ENCODE results near the gene DHPS. TPM values are rescaled to one million over a fixed set of nuclear protein-coding genes. Genes with fewer than 3 reads are reported as not detected.
"Not testable (repeated sequence)": the region's sequence is repeated elsewhere in the genome, so short reads cannot be mapped to it uniquely, and the experiment has no call there.

The DHPS gene
- total RNA-seq, 1 donor from 2014 or later: 52.9 TPM

DNA sequence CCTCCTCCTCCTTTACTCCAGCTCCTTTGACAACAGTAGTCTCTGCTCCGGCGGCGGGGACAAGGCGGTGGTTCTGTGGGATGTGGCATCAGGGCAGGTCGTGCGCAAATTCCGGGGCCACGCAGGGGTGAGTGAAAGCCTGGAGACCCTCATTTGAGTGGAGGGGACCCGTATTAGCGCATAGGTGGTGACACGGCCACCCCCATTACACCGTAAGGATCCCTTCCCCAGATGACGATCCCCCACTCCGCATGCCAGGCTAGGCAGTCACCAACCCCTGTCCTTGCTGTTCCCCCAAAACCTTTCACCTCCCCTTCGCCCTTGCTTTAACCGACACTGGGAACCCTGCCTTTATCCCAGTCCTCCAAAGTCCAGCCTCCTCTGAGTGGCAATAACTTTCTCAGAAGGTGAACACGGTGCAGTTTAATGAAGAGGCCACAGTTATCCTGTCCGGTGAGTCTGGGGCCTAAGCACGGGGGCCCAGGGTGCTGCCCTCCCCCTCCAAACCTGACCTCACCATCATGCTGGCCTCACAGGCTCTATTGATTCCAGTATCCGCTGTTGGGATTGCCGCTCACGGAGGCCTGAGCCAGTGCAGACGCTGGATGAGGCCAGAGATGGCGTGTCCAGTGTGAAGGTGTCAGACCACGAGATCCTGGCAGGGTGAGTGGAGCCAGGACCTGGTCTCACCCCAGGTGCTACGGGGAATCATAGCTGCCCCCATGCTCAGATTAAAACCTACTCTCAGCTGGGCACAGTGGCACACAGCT lies 11.3 kb downstream of the DHPS start:
- no peak for DNase-seq

DNA sequence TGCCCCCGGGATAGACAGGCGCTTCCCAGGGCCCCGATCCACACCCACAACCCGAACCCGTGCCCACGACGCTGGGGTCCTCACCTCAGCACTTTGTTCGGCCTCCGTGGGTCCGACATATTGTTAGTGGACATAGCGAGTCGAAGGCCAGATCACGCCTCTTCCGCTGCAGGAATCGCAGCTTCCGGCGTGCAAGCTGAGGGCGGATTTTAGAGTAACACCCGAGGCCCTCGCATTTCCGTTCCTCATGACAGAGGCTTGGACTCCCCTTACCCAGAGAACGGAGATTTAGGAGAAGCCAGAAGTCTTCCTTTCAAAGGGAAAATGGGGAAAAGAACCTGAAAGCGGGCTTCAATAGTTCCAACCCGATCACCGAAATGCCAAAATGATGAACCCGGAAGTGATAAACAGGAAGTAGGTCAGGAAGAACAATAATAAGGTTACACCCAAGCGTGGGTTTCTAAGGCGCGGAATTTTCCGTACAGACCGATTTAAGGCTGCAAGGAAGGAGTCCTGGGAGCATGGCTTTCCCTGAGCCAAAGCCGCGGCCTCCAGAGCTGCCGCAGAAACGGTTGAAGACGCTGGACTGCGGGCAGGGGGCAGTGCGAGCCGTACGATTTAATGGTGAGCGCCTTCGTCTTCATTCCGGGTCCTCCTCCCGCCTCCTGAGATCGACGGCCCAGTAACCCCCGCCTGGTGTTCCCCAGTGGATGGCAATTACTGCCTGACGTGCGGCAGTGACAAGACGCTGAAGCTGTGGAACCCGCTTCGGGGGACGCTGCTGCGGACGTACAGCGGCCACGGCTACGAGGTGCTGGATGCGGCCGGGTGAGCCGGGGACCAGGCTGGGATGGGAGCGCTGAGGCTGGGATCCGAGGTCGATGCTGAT lies 12.2 kb downstream of the DHPS start:
- peak; percentile 90 for DNase-seq

DNA sequence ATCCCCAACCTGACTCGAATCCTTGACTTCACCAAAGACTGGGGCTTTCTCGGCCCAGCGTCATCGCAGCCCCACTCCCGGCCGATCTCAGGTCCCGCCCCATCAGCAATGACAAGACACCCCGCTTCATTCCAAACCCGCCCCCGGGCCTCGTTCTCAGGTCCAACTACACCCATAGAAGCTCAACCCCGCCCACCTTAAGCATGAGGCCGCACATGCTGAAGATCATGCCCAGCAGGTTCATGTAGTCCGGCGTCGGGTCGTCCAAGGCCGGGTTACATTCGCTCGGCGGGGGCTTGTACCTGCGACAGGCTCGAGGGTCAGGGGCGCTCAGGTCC lies 12.8 kb downstream of the DHPS start:
- DNase-seq: peak; percentile 62

DNA sequence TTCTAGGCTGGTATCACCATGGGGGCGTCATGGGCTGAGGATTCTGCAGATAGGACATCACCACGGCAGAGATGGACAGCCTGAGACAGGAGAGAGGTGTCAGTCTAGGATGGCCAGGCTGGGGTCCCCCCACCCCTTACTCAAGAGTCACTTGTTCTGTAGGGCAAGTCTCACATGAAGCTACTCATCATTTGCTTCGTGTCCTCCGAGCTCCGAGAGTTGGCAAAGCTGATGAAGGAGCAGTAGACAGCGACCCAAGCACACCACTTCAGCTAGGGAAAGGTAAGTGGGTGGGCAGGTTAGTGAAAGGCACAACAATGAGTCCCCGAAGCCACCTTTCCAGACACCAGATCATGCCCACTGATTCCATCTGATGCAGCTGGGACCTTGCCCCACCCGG lies 13.3 kb downstream of the DHPS start:
- no peak for DNase-seq

DNA sequence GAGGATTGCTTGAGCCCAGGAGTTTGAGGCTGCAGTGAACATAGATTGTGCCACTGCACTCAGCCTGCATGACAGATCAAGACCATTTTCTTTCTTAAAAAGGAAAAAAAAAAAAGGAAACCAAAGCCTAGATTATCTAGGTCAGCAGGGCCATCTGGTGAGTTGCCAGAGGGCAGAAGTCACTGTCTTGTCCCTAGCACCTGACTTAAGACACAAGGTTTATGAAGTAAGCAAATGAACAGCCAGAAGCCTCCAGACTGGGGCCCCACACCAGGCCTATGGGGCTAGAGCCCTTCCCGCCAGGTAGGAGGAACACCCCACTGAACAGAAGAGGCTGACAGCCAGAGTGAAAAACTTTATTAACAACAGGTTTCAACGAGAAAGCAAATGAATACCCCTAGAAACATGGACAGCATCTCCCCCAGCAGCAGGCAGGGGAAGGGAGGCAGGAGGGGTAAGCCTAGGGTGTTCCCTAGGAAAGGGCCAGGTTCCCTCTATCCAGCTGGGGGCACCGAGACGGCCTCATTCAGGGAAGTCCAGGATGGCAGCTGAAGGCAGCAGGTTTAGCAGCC lies 13.9 kb downstream of the DHPS start:
- no peak for DNase-seq

DNA sequence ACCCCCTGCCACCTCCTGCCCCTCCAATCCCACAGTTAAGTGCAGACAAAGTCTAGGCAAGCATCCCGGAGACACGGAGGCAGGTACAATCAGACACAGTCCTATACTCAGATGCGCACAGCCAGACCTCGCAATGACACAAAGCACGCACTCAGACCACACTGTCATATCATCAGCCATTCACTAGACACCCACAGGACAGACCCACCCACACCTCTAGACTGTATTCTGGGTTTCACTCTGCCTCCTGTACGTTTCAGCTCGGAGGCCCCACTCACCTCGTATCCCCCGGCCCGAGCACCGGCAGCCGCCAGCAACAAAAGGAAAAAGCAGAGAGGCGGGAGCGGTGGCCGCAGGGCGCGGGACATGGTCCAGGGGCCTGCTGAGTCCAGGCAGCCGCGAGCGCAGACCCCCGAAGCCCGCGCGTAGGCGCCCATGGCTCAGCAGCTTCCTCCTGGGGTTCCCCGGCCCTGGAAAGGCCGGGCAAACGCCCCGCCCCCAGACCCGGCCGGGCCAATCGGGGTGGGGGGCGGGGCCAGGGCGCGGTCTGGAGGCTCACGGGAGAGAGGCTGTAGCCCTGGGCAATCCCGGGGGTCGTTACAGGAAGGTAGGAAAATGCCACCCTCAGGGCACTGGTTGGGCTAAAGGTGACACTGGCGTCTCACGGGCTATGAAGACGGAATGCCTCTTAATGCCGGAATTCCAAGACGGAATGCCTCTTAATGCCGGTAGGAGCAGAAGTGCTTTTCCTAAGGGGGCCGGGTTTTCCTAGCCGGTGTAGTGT lies 15.2 kb downstream of the DHPS start, which contains the start of the genes MAN2B1 and WDR83:
Gene MAN2B1, minus strand, starts transcription at position 478 of the 784 bp plus-strand sequence. Its CDS starts 41 bp downstream, at position 437.
Gene WDR83, plus strand, starts transcription at position 543 of the 784 bp plus-strand sequence. CDS start 2,984 bp downstream, outside the sequence.
- DNase-seq: peak; percentile 77

DNA sequence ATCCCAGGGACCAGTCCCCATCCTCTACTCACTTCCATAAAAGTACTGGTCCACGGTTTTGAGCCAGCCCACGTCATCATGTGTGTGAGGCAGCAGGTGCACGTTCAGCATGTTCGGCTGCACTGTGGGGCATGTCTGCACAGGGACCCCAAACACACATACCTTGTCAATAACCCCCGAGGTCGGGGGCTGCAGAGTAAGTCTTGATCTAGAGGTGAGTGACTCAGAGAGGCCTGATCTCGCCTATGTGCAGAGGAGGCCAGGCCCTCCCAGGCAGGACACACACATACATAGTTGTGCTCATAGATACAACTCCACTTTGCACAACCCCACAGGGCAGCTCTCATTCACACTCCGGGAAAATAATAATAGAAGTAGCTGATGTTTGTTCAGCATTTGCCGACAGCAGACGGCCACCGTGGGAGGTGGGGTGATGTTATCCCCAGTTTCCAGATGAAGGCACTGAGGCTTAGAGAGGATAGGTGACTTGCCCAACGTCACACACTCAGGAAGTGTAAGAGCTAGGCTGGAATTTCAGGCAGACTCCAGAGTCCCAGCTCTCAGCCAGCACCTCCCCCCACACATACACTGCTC lies 15.9 kb downstream of the DHPS start:
- peak; percentile 23 for DNase-seq

DNA sequence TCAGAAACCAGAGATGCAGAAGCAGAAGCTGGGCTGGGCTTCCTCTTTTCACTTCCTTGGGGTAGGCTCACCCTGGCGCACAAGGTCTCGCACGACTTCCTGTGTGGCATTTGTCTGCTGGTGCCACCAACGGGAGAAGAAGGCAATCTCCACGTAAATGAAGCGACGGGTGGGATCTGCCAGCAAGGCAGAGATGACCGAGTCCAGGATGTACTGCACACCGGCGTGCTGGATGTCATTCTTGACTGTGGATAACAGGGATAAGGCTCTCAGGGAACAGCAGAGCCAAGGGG lies 16.5 kb downstream of the DHPS start:
- DNase-seq: no peak

DNA sequence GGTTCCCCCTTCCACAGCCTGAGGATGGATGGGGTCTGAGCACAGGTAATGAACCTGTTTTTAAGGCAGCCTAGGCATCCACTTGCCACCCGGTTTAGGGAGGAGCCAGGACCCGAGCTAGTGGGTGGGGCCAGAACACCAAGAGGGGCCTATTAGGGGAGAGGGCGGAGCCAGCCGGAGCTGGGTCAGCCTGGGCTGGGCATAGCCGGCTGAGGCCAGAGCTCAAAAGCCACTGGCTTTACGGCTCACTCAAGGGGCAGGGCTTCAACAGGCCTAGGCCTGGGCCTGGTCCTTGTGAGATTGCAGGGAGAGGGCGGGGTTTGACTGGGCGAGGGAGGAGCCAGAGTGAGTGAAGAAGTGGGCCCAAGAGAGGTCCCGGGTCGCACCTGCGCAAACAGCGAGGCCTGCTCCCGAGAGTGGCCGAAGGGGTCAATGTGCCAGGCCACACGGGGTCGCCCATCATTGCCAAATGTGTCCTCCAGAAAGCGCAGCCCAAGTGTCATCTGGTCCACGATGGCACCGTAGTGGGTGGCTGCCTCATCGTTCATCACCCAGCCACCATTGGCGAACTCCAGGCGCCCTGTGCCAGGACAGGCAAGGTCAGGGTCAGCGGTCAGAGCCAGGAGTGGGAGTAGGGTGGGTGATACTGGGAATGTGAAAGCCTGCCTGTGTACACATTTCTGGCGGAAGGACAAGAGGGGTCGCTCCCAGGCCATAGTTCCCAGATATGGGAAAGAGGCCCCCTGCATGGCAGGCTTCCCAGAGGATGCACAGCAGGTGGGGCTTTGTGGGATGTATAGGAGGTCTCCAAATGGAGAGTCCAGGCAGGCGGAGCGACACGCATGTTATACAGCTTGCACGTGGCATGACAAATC lies 17.0 kb downstream of the DHPS start:
- DNase-seq: no peak

DNA sequence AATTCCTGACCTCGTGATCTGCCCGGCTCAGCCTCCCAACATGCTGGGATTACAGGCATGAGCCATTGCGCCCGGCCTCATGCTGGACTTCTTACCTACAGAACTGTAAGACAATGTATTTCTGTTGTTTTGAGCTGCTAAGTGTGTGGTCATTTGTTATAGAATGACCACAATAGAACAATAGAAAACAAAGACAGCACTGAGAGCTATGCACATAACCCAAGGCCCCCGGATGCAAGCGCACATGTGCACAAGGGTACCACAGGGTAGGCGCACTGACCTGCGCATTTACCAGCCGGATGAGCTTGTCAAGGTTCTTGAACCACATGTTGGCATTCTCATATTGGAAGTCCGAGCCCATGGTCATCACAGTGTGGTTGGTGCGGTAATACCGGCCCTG lies 20.7 kb downstream of the DHPS start:
- no peak for DNase-seq

DNA sequence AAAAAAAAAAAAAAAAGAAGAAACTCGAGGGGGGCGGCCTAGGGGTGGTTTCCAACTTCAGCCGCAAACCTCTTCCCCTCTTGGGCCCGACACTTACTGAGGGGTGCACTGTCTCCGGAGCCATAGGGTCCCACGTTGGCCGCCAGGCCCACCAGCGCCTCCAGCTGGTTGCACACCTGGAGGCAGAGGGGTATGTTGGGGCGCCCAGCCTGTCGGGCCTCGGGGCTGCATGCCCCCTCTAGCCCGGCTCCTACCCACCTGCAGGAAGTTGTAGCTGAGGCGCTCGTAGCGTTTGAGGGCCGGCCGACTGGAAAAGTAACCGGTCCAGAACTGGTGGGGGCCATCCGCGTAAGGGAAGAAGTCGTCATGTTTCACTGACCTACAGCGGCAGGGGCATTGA lies 23.7 kb downstream of the DHPS start:
- no peak for DNase-seq

DNA sequence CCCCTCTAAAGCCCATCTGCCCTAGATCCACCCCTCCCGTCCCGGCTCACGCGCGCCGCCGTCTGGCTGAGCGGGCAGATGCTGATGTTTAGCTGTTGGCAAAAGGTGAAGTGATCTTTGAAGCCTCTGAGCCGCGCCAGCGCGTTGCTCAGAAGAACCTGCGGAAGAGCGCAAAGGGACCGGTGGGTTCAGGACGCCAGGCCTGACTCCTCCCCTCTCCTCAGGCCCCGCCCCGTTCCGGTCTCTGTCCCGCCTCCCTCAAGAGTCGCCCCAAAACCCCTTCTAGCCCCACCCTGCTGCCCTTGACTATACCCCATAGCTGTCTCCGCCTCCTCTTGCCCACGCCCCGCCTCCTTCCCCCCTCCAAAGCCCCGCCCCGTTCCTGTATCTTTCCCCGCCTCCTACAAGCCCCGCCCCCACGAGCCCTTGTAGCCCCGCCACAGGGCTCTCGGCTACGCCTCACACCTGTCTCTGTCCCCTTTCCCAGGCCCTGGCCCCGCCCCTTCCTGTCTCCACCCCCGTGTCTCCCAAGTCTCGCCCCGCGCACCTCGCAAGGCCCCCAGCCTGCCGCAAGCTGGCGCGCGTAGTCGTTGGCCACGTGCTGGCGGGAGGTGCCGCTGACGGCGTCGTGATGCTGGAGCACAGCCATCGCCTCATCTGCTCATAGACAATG lies 24.6 kb downstream of the DHPS start:
- DNase-seq: no peak

DNA sequence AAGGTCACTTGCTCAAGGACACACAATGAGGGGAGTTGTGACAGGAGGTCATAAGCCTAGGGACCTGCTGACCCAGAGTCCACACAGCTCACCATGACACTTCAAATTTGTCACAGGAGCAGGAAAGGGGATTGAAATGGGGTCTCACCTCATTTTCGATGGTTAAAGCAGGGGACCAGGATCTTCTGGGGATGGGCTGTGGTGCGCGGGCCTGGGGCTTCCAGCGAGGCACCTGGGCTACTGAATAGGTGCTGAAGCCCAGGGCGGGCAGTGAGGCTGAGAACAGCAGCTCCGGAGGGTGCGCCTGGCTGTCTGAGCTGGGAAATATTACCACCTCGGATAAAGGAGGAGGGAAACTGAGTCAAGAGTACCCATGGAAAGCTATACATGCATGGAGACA lies 26.1 kb downstream of the DHPS start:
- no peak for DNase-seq

DNA sequence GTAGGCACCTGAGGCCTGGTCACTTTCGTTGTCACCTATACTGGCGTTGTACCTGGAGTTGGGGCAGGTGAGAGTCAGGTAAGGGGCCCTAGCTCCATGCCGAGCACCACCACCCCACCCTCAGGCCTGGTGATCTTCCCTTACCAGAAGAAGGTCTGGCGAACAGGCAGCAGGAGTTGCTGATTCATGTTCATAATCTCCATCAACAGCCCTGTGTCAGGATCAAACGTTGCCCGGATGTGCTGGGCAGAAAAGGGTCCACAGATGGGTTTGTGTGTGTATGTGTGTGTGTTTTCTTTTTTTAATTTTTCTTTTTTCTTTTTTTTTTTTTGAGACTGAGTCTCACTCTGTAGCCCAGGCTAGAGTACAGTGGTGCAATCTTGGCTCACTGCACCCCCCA lies 29.5 kb downstream of the DHPS start:
- no peak for DNase-seq

DNA sequence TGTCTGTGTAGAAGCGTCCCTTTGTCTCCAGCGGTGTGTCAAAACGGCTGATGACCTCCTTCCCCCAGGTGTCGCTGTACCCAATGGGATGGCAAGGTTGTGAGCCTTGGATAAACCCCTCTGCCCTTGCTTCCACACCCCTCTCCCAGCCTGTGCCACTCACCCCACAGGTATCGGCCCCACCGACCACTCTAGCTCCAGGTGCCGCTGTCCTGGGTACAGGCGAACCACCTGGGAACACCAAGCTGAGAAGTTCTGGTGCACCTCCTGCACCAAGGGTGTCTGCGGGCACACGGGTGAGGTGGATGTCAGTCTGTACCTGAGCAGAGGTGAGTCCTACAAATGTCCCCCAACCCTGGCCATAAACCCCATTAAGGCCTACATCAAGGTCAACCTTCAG lies 31.7 kb downstream of the DHPS start:
- DNase-seq: no peak

DNA sequence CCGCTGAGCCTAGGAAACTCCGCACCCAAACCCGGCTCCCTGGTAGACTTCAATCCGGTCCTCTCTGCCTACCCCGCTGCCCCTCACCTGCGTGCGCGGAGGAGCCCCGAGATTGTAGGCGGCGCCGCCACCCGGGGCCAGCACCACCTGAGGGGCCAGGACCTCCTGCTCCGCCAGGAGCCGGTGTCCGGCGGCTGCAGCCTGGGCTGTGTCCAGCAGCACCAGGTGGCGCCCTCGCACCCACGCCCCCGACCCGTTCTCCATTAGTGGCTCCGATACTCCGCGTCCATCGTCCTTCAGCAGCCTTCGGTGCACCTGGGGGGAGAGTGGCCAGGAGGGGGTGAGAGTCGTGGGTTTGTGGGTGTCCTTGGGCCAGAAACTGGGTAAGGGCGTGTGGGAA lies 33.6 kb downstream of the DHPS start:
- DNase-seq: peak; percentile 38

DNA sequence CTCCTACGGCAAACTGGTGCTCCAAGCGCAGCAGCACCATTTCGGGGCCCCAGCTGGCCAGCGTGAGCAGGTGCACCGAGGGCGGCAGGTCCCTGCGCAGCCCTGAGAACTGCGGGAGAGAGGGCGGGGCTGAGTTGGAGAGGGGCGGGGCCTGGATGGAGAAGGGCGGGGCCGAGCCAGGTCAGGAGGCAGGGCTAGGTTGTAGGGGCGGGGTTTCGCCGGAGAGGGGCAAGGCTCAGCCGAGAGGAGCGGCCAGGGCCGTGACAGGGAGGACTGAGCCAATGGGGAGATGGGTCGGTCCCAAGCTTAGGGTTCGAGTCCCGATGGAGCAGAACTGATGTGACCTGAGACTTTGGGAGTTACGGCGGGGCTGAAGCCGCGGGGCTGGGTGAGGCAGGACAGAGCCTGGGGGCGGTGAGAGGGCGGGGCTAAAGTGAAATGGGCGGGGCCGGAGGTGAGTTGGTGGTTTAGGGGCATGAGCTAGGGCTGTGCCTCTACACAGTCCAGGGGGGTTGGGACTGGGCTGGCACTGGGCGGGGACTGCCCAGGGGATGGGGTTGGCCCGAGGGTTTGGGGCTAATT lies 34.1 kb downstream of the DHPS start:
- peak; percentile 56 for DNase-seq

DNA sequence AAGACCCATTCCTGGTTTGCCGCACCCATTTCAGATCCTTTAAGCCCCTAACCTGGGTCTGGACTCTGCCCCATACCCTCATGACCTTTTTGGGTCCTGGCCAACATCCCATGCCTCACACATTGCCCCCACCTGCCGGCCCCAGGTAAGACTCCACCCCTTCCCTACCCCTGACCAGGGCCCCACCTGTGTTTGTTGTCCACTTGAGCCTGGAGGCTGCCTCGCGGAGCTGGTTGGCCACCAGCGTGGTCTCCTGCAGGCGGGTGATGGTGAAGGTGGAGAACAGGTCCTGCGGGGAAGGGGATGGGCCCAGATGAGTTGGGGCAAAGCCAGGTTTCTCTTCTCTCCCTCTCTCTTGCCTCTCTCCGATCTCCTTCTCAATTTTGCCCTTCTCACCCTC lies 34.6 kb downstream of the DHPS start:
- no peak for DNase-seq

DNA sequence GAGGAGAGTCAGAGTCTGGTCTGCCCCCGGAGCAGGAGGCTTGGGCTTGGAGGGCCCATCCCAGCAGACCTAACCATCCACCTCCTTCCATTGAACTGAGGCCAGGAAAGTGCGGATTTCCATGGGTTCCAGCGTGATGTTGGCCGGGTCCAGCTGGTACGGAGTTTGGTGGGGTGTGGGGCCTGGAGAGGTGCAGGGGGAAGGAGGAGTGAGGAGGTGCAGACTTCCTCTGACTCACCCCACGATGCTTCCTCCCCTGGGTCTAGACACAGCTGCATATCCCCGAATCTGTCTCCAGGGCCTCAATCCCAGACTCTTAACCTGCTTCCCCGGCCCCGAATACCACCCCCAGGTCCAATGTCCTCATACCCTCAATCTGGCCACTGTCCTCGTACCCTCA lies 35.1 kb downstream of the DHPS start:
- no peak for DNase-seq

DNA sequence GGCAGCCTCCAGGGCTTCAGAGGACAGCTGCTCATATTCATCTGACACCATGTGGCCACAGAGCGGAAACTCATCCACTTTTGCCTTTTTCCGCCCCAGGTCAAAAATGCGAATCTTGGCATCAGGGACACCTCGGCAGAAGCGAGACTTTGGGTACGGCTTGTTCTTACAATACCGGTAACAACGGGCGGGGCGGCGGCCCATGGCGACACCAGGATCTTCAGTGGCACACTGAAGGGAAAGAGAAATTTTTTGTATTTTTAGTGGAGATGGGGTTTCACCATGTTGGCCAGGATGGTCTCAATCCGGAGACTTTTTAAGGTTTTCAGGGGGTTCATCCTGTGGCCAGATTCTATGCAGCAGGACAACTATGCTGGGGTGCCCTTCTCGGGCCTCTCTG lies 38.0 kb downstream of the DHPS start:
- DNase-seq: not testable (repeated sequence)
